ENCODE data around the gene SRGAP2. TPM values are rescaled to one million over a fixed set of nuclear protein-coding genes. Genes with fewer than 3 reads are reported as not detected.
"Not testable (repeated sequence)": the region's sequence is repeated elsewhere in the genome, so short reads cannot be mapped to it uniquely, and the experiment has no call there.

SRGAP2 gene
- total and polyA plus RNA-seq, 2 of the 4 experiments (the other 2 are of a cell fraction): 20.7 to 33.3 TPM

- H3K23ac ChIP-seq (ENCODE audit: low read depth, low read length); dilution Hi-C loops (cut with HindIII; ENCODE audit: low sequenced_read_pairs, unreplicated experiment); H4K8ac ChIP-seq (ENCODE audit: low read depth in 2 of 2, low read length in 2 of 2); H3K14ac ChIP-seq (replicated peaks; ENCODE audit: low read depth, low read length); H4K91ac ChIP-seq (ENCODE audit: insufficient read depth, low read depth, low read length); H2BK15ac ChIP-seq (ENCODE audit: low read depth, low read length); H2BK120ac ChIP-seq (ENCODE audit: low read depth, low read length); H3K9me1 ChIP-seq (ENCODE audit: insufficient read depth, low read length); H4K5ac ChIP-seq (ENCODE audit: low read depth, low read length); H3K4me2 ChIP-seq (ENCODE audit: low read depth, low read length); H3K36me3 ChIP-seq (ENCODE audit: control insufficient read depth, insufficient read depth, low read length); H2BK20ac ChIP-seq (ENCODE audit: low read depth, low read length); H3K4ac ChIP-seq (ENCODE audit: low read depth, low read length); H2AK9ac ChIP-seq (replicated peaks; ENCODE audit: low read depth, low read length, poor library complexity); H3K79me1 ChIP-seq (ENCODE audit: low read depth in 1 of 2, low read length in 2 of 2); intact Hi-C loops (cut with micrococcal nuclease); CTCF ChIA-PET; H2AFZ ChIP-seq (replicated peaks; ENCODE audit: low read length, poor library complexity); H3K18ac ChIP-seq (ENCODE audit: low read depth, low read length); H4K20me1 ChIP-seq (ENCODE audit: insufficient read depth, low read length); H3K4me1 ChIP-seq (ENCODE audit: control insufficient read depth, insufficient read depth, low read length); BruUV-seq (replicated peaks); H3K56ac ChIP-seq (ENCODE audit: extremely low read depth, insufficient read depth, low read length); H3K27me3 ChIP-seq (ENCODE audit: control insufficient read depth, insufficient read depth, low read length); in situ Hi-C loops (cut with MboI; ENCODE audit: low sequenced_read_pairs); H3K9me3 ChIP-seq (ENCODE audit: control insufficient read depth, insufficient read depth, low read length); POLR2A ChIA-PET (ENCODE audit: unreplicated experiment); H2AK5ac ChIP-seq (ENCODE audit: low read depth, low read length): not testable (repeated sequence)
- DNase-seq (peak; percentile 100), ATAC-seq (ENCODE audit: low read depth) (peak; percentile 79)
- WGBS, 2 experiments (ENCODE audit: extremely low coverage in 2 of 2, insufficient read length in 1 of 2): no CpG with 5 or more reads among the region's 36 CpGs
- peak within 1 kb of the TSS; percentile 90 for H3K27ac ChIP-seq (ENCODE audit: insufficient read depth, low read length)
- H2BK5ac ChIP-seq (ENCODE audit: low read depth, low read length, poor library complexity, severe bottlenecking): peak within 1 kb of the TSS; percentile 72
- H3K9ac ChIP-seq (ENCODE audit: low read depth, low read length): 0 out of 2 replicates have a peak within 1 kb of the TSS, but pooled peaks have one; percentile 70
- H3K4me3 ChIP-seq (ENCODE audit: insufficient read depth, low read depth, low read length): peak within 1 kb of the TSS; percentile 83
- TF ChIP-seq FOS (IDR thresholded peaks at IDR 0.05; ENCODE audit: low read depth, low read length): peak; percentile 38; the same call in 1 of the 2 replicates
Measured at GRCh38 chr1:206202789-206203363, 465 bp upstream of the SRGAP2 start, which contains the start of gene FAM72A. FAM72A (minus strand) TSS chr1:206202839; CDS start chr1:206202025, 814 bp downstream.

GRCh38 chr1:206204159-206204511 is 794 bp downstream of the SRGAP2 start:
- H4K20me1 ChIP-seq (ENCODE audit: insufficient read depth, low read length); H3K56ac ChIP-seq (ENCODE audit: extremely low read depth, insufficient read depth, low read length); H4K91ac ChIP-seq (ENCODE audit: insufficient read depth, low read depth, low read length); H4K5ac ChIP-seq (ENCODE audit: low read depth, low read length); DNase-seq; H3K14ac ChIP-seq (replicated peaks; ENCODE audit: low read depth, low read length); in situ Hi-C loops (cut with MboI; ENCODE audit: low sequenced_read_pairs); H3K4me1 ChIP-seq (ENCODE audit: control insufficient read depth, insufficient read depth, low read length); H3K23ac ChIP-seq (ENCODE audit: low read depth, low read length); BruUV-seq (replicated peaks); dilution Hi-C loops (cut with HindIII; ENCODE audit: low sequenced_read_pairs, unreplicated experiment); H3K4ac ChIP-seq (ENCODE audit: low read depth, low read length); H3K18ac ChIP-seq (ENCODE audit: low read depth, low read length); POLR2A ChIA-PET (ENCODE audit: unreplicated experiment); H3K27me3 ChIP-seq (ENCODE audit: control insufficient read depth, insufficient read depth, low read length); CTCF ChIA-PET; H2BK20ac ChIP-seq (ENCODE audit: low read depth, low read length); H3K9me3 ChIP-seq (ENCODE audit: control insufficient read depth, insufficient read depth, low read length); H2AFZ ChIP-seq (replicated peaks; ENCODE audit: low read length, poor library complexity); H2BK15ac ChIP-seq (ENCODE audit: low read depth, low read length); H3K79me1 ChIP-seq (ENCODE audit: low read depth in 1 of 2, low read length in 2 of 2); ATAC-seq (ENCODE audit: low read depth); H2AK5ac ChIP-seq (ENCODE audit: low read depth, low read length); H3K36me3 ChIP-seq (ENCODE audit: control insufficient read depth, insufficient read depth, low read length); H3K9me1 ChIP-seq (ENCODE audit: insufficient read depth, low read length); intact Hi-C loops (cut with micrococcal nuclease); H2BK120ac ChIP-seq (ENCODE audit: low read depth, low read length); H4K8ac ChIP-seq (ENCODE audit: low read depth in 2 of 2, low read length in 2 of 2); H2AK9ac ChIP-seq (replicated peaks; ENCODE audit: low read depth, low read length, poor library complexity): not testable (repeated sequence)
- H2BK5ac ChIP-seq (ENCODE audit: low read depth, low read length, poor library complexity, severe bottlenecking): peak overlapping the region; percentile 45
- H3K4me3 ChIP-seq (ENCODE audit: insufficient read depth, low read depth, low read length): peak overlapping the region; percentile 77
- peak overlapping the region; percentile 91 for H3K27ac ChIP-seq (ENCODE audit: insufficient read depth, low read length)
- WGBS, 2 experiments (ENCODE audit: extremely low coverage in 2 of 2, insufficient read length in 1 of 2): no CpG with 5 or more reads among the region's 25 CpGs
- H3K4me2 ChIP-seq (ENCODE audit: low read depth, low read length): peak overlapping the region; percentile 87
- peak overlapping the region; percentile 91 for H3K9ac ChIP-seq (ENCODE audit: low read depth, low read length)

All from IMR-90 (cell line).